ENCODE measurements around the gene OR2T27.
"Not testable (repeated sequence)": the region's sequence is repeated elsewhere in the genome, so short reads cannot be mapped to it uniquely, and the experiment has no call there.

DNA sequence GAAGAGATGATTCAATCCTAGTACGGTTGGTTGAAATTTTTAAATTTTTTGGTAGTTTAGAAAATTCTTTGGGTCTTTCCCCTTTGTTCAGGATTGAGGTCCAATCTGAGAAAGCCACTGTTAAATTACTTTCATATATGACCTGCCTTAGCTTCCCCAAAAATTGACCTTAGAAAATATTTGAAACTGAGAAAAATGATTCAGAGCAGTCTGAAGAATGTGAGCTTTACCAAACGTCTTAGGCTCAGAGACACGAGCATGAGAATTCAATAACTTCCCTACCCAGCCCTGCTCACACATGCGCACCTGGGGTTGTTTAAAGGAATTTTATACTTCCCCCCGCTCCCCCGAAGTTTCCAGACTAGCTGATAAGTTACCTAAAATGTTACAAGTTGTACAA lies 1.5 kb upstream of the OR2T27 start:
- TF ChIP-seq, protein P1, sequence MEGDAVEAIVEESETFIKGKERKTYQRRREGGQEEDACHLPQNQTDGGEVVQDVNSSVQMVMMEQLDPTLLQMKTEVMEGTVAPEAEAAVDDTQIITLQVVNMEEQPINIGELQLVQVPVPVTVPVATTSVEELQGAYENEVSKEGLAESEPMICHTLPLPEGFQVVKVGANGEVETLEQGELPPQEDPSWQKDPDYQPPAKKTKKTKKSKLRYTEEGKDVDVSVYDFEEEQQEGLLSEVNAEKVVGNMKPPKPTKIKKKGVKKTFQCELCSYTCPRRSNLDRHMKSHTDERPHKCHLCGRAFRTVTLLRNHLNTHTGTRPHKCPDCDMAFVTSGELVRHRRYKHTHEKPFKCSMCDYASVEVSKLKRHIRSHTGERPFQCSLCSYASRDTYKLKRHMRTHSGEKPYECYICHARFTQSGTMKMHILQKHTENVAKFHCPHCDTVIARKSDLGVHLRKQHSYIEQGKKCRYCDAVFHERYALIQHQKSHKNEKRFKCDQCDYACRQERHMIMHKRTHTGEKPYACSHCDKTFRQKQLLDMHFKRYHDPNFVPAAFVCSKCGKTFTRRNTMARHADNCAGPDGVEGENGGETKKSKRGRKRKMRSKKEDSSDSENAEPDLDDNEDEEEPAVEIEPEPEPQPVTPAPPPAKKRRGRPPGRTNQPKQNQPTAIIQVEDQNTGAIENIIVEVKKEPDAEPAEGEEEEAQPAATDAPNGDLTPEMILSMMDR (IDR thresholded peaks at IDR 0.05), result not testable (repeated sequence)
- not testable (repeated sequence) for TF ChIP-seq EP300 (IDR thresholded peaks at IDR 0.05; ENCODE audit: low read depth); POLR2A (IDR thresholded peaks at IDR 0.05); POLR2AphosphoS5 (IDR thresholded peaks at IDR 0.05)
